ENCODE results near the gene GLUL.

GRCh38 chr1:182391028-182391361 is 595 bp downstream of the GLUL start:
- TF ChIP-seq SUZ12 (IDR thresholded peaks at IDR 0.05): no peak
- no peak for TF ChIP-seq SP1 (IDR thresholded peaks at IDR 0.05)
- TF ChIP-seq BHLHE40 (IDR thresholded peaks at IDR 0.05; ENCODE audit: borderline replicate concordance): no peak
- TF ChIP-seq HDGF (IDR thresholded peaks at IDR 0.05; ENCODE audit: borderline replicate concordance): no peak
- no peak for TF ChIP-seq FOXM1 (IDR thresholded peaks at IDR 0.05; ENCODE audit: borderline replicate concordance)
- TF ChIP-seq FOXA1 (IDR thresholded peaks at IDR 0.05): no peak
- TF ChIP-seq ARNT (IDR thresholded peaks at IDR 0.05): no peak
- no peak for TF ChIP-seq TARDBP (IDR thresholded peaks at IDR 0.05)
- no peak for TF ChIP-seq FOXK2 (IDR thresholded peaks at IDR 0.05)
- no peak for TF ChIP-seq ZNF384 (IDR thresholded peaks at IDR 0.05)
- no peak for TF ChIP-seq ELF4 (IDR thresholded peaks at IDR 0.05)
- no peak for TF ChIP-seq L3MBTL2 (conservative IDR thresholded peaks at IDR 0.05)
- TF ChIP-seq NFRKB (IDR thresholded peaks at IDR 0.05): no peak
- no peak for TF ChIP-seq PKNOX1 (IDR thresholded peaks at IDR 0.05)
